Left kidney (tissue), 2 donors: Measurements from ENCODE around the gene ACTR10. TPM values are rescaled to one million over a fixed set of nuclear protein-coding genes. Genes with fewer than 3 reads are reported as not detected.

Source experiments
- DNase-seq: peaks from one replicate; pipeline ENCODE4 v3.0.0-alpha.2; 2013
- polyA plus RNA-seq: library from polyadenylated mRNA; unstranded; fragments of 120-200 nt; gene quantifications from one replicate; pipeline ENCODE4 v1.2.1, GENCODE V29; 2013; ENCODE audit not compliant: insufficient read length

ACTR10 gene
- polyA plus RNA-seq, 1 donor = 112 TPM

GRCh38 chr14:58278177-58278576 is 78.2 kb downstream of the ACTR10 start:
- no peak for DNase-seq

- DNase-seq = no peak
Observed at GRCh38 chr14:58280954-58281787, 81.2 kb downstream of the ACTR10 start.

GRCh38 chr14:58281969-58282368 is 82.0 kb downstream of the ACTR10 start:
- DNase-seq = no peak

GRCh38 chr14:58282925-58283593 is 83.1 kb downstream of the ACTR10 start:
- no peak for DNase-seq

- no peak for DNase-seq
Observed at GRCh38 chr14:58283730-58284129, 83.8 kb downstream of the ACTR10 start.

- no peak for DNase-seq
Observed at GRCh38 chr14:58285132-58285531, 85.2 kb downstream of the ACTR10 start.

Other genes with a start within 250 kb of the ACTR10 start
- 82.8 TPM for gene ARMH4, start 47.9 kb upstream of the ACTR10 start, polyA plus RNA-seq
- 190 TPM for gene PSMA3, start 44.7 kb downstream of the ACTR10 start, polyA plus RNA-seq
- gene ARID4A, start 98.4 kb downstream of the ACTR10 start, polyA plus RNA-seq = 38.9 TPM
- 2.5 TPM for gene TOMM20L, start 195.8 kb downstream of the ACTR10 start, polyA plus RNA-seq
- gene TIMM9, start 227.4 kb downstream of the ACTR10 start, polyA plus RNA-seq = 78.1 TPM
- gene KIAA0586, start 227.6 kb downstream of the ACTR10 start, polyA plus RNA-seq = 31.2 TPM